Measurements from ENCODE around the gene TBC1D10B.

GRCh38 chr16:30357085-30357714 lies 13.1 kb downstream of the TBC1D10B start:
- no peak for TF ChIP-seq CEBPB (IDR thresholded peaks at IDR 0.05; ENCODE audit: low read depth, low read length)
- TF ChIP-seq SAP30 (IDR thresholded peaks at IDR 0.05; ENCODE audit: insufficient read depth, insufficient replicate concordance, low read length): no peak
- TF ChIP-seq CTCF (IDR thresholded peaks at IDR 0.05; ENCODE audit: control extremely low read depth in 1 of 3, insufficient read depth in 1 of 3, low read depth in 1 of 3, low read length in 3 of 3): no peak
- TF ChIP-seq POLR2A (IDR thresholded peaks at IDR 0.05; ENCODE audit: control extremely low read depth in 1 of 2, low read depth in 2 of 2, low read length in 2 of 2): no peak
- TF ChIP-seq RNF2 (IDR thresholded peaks at IDR 0.05; ENCODE audit: borderline replicate concordance, low read depth, low read length, missing control alignments, poor library complexity, severe bottlenecking): no peak
- TF ChIP-seq EGR1 (IDR thresholded peaks at IDR 0.05; ENCODE audit: borderline replicate concordance, low read depth, low read length): no peak
- TF ChIP-seq TAF1 (IDR thresholded peaks at IDR 0.05; ENCODE audit: low read depth, low read length): no peak
- TF ChIP-seq TAF7 (optimal IDR thresholded peaks at IDR 0.05; ENCODE audit: borderline replicate concordance, low read depth, low read length): no peak
